NOMO-1 treated with DMSO at 0.1 percent for 48 hours (cell line): ENCODE results near the gene MTX2.

Experiments
- DNase-seq: peaks from one replicate; lab custom pipeline; 2025; ENCODE audit not compliant: unreplicated experiment; lab: John Stamatoyannopoulos, UW

MTX2 gene

DNA sequence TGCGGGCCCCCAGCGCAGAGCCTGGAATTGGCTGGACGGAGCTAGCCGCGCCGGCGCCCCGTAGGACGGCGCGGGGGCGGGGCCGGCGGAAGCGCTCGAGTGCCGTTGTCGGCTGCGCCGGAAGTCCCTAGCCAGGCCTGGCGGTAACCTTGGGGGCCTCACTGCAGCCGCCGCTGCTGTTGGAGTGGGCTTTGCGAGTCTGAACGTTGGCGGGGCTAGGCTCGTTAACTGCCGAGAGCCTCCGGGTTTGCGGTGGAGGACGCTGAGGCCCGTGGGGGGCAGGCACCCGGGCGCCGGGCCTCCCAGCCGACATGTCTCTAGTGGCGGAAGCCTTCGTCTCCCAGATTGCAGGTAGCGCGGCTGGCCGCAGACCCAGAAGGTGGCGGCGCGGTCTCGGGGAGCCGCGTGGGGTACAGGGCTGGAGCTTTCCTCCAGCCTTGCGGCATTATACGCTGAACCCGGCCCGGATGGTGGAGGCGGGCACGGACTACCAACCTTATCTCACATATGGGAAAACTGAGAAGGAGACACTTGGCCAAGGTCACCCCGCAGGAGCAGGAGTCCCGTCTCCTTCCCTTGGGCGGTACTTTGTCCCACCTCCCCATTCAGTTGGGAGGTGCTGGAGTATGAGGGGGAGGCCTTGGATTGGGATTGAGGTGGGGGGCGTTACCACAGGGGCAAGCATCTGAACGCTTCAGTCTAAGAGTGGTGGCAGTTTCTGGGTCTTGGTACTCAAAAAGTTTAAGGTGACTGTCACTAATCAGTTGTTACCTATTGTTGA, at the start of gene MTX2:
MTX2 (plus strand) TSS at position 124 of the 781 bp plus-strand sequence; CDS start at position 312, 188 bp downstream.
- peak; percentile 71 for DNase-seq

DNA sequence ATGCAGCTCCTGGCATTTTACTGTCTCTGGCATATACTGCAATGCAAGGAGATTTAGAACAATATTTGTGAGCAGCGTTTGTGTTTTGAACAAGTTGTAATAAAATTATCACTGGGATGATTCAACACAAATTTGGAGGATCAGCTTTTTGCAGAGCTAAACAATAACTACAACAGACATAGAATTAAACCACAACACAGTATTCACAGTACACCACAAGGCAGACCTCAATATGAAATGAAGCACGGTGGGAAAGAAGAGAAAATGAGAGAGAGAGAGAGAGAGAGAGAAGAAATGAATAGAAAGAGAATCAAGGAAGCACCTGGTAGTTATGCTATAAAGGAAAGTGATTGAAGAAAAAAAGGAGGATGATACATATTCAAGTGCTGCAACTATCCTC, 41.4 kb upstream of the MTX2 start:
- DNase-seq, result no peak

DNA sequence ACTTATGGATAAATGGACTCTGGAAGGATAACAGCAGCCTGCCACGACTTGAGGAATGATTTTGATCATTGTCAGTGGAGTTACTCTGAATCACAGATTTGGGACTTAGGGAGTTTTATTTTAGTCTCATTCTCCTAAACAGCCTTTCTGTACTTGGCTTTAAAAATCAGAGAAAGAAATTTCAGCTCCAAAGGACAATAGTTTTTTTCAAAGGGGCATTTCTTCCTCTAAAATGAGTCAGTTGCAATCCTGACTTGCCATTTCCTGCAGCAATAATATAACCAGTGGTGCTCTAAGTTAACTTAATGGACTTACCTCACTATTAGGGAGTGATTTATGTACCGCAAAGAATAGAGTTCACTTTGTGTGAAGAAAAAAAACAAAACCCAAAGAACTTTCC, 35.1 kb upstream of the MTX2 start:
- DNase-seq, result no peak

DNA sequence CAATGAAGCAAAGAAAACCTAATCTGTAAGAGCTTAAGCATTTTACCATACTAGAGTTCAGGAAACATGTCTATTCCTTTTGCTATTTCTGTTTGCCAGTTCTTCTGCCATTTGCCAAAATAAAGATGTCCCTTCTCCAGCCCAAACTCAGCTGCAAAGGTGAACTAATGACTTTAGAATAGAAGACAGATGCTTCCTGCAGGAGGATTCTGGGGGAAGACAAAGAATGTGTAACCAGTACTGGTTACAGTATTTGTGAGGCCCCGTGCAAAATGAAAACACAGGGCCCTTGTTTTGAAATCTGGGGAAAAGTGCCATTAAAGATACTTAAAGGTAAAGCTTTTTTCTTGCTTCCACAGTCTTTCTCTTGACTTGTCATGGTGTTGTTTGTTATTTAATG, 34.3 kb upstream of the MTX2 start:
- DNase-seq, result no peak

DNA sequence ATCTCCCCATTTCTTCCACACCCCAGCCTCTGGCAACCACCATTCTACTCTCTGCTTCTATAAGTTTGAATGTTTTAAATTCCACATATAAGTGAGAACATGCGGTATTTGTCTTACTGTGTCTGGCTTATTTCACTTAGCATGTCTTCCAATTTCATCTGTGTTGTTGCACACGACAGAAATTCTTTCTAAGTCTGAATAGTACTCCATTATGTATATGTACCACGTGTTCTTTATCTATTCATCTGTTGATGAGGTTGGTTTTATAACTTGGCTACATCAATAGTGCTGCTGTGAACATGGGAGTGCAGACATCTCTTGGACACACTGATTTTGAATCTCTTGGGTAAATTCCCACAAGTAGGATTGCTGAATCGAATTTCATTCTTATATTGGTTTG, 31.8 kb upstream of the MTX2 start:
- DNase-seq, result no peak

DNA sequence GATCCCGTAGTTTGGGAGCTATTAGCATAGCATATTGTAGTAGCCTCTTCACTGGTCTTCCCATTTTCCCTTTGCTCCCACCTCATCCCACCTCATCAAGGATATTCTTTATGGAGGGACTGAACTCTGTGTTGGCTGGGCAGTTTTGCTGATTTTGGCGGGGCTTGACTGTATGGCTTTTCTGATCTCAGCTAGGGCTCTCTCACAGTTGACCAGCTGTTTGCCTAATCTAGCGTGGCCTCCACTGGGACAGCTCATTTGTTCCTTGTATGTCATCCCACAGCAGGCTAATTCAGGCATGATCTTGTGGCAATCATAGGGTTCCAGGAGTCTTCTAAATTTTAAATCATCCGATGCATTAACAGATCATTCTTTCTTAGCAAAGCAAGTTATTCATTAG, 30.2 kb upstream of the MTX2 start:
- DNase-seq, result no peak

DNA sequence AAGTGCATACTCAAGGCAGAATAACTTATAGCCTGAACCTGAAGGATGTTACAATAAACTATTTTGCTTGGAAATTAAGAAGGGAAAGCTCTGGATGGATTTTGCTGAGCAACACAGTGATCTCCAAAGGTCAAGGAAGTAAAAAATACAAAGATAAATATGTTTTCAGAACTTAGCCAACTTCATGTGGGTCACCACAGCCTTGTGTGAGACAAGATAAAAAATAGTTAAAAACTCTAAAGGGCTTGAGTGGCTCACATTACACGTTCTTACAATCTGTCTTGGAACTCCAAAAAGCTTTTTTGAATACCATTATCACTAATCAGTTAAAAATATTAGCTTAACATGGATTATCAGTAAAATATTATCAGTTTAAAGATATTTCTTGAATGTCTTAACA, 28.9 kb upstream of the MTX2 start:
- DNase-seq, result no peak

DNA sequence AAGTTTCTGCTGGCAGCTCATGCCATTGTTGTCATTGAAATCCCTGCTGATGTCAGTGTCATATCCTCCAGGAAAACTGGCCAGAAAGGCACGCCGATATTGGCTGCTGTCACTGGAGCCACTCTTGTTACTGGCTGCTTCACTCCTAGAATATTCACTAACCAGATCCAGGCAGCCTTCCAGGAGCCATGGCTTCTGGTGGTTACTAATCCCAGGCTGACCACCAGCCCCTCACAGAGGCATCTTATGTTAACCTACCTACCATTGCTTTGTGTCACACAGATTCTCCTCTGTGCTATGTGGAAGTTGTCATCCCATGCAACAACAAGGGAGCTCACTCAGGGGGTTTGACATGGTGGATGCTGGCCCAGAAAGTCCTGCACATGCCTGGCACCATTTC, 27.0 kb upstream of the MTX2 start:
- no peak for DNase-seq

DNA sequence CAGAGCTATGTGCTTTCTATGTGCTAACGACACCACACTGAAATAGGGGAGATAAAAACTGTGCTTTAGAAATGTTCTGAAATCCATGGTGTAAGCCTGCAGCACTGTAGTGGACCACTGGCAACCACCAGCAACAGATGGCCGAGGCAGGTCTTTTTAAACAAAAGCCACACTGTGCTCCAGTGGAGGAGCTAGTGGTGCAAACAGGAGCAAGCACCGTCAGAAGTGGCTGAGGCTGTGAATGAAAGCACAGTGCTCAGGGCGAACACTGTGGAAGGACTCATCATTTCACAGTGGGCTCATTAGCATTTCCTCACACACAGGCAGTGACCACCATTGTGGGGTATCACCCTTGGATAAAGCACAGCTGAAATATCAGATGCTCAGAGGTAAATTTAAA, 22.9 kb upstream of the MTX2 start:
- no peak for DNase-seq

DNA sequence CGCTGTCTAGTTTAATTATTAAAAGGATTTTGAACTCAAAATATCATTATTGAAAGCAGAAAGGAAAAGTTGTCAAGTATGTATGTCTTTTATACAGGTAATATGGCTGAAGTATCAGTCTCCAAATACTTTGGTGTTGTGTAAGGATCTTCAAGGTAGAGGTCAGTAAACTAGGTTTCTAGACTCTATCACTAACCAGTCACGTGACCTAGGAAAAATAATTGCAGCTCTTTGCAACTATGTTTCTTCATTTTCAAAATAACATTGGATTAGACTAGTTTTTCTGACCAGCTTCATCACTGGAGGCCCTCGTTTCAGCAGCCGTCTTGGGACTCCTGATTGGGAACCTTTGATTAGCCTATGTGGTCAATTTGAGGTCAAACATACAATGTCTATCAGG, 21.4 kb upstream of the MTX2 start:
- no peak for DNase-seq

DNA sequence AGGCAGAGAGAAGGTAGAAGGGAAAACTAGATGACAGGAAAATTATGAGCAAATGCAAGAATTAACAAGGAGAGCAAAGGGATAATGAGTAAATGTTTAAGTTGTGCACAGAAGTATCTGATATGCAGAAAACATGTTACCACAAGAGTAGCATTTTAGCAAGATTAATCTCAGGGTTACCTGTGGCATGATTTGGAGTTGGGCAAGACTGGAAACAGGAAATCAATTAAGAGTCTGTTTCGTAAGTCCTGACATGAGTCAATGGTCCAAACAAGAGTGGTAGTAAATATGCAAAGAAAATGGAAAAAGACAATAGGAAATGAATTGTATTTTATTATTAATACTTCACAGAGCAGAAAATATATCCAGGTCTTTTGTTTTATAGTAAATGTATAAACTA, 17.3 kb upstream of the MTX2 start:
- peak; percentile 40 for DNase-seq

DNA sequence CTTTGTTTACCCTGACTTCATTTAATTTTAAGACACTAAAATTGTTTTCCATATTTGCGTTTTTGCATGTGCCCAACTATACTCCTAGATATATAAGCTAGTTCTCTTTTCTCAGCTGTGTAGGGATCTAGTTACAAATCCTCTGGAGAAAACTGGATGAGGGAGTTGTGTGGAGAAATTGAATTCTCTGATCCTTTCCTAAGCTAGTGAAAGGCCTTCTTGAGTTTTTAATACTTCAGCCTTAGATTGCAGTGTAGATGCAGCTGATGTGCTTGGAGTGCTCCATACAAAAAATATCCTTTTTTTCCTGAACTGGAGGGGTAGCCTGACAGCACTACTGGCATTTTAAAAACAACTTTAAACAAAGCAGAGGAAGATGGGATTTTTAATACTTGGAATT, 8.6 kb upstream of the MTX2 start:
- DNase-seq, result no peak

DNA sequence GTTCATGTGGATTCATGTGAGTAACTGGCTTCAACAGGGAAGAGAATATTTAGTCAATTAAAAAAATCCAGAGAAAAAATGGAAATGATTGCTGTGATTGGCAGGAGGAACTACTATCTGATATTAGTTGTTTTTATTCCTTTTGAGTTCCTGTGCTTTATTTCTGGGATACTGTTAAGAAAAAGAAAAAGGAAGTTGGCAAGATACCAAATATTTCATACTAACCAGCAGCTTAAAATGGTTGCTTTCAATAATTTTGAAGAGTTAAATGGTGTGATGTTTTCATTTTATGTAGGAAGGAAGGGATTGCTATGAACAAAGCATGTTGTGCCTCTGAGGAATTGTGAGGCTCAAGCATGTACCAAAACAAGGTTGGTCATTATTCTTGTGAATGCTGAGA, 8.1 kb upstream of the MTX2 start:
- DNase-seq, result peak; percentile 0

DNA sequence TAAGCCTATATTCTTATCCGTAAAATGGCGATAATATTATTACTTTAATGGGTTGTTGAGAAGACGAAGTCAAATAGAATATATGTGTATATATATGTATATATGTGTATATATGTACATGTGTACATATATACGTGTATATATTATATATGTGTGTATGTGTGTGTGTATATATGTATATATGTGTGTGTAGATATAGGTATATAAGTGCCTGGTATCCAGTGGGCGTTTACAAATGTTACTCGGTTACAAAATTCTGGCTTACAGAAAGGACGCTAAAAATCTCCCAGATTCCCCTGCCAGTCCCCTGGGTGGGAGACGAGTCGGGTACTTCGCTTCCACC, 295 bp upstream of the MTX2 start:
- no peak for DNase-seq

DNA sequence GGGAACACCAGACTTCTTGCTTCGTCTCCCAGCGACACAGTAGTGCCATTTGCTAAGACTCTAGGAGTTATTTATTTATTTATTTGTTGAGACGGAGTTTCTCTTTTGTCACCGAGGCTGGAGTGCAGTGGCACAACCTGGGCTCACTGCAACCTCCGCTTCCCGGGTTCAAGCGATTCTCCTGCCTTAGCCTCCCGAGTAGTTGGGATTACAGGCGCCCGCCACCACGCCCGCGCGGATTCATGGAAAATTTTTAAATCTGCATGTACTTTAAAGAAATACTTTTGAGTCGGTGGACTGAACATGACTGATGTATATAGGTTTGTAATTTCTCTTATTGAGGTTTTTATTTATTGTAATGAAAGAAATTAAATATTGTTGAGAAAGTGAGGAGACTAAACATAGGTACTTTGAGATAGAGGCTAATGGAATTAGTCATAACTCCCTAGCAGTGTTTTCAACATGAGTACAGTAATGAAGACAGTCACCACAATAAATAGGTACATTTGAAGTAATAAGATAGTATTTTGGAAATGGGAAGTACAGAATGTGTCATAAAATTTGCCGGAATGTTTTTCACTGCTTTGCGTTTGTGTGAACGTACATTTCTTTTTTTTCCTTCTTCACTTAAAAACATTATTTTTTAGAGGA, 983 bp downstream of the MTX2 start:
- peak; percentile 5 for DNase-seq

DNA sequence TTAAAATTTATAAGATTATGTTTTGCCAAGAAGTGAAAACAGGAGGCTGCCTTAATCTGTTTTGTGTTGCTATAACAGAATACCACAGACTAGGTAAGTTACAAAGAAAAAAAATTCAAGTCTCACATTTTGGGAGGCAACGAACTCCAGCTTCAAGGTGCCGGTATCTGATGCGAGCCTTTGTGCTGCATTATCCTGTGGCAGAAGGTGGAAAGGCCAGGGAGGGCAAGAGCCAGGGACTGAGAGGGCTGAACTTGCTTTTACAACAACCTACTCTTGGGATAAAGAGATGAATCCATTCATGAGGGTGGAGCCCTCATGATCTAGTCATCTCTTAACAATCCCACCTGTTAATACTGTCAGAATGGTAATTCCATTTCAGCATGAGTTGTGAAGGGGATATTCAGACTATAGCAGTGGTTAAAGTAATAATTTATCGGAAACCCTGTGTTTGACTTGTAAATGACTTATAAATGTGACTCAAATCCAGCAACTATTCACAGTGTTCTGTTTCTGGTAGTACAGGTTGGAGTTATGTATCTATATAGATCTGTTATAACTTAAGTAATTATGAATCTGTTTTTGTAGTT, 3.7 kb downstream of the MTX2 start:
- DNase-seq, result no peak

DNA sequence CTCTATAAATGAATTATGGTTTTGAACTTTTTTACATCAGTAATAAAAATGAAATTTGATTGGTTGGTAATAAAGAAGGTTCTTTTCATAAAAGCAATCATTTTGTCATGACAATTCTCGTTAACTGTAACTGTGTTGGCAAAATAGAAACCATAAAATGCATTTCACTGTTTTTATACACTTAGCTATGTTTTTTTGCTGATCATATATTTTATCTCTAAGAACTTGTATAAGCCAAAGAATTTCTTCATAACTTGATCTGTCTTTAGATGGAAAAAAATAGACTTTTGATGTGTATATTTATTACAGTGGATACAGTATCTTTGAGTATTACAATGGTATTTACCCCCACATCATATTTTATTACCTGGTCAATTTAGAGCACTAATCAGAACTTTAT, 9.7 kb downstream of the MTX2 start:
- DNase-seq, result no peak

DNA sequence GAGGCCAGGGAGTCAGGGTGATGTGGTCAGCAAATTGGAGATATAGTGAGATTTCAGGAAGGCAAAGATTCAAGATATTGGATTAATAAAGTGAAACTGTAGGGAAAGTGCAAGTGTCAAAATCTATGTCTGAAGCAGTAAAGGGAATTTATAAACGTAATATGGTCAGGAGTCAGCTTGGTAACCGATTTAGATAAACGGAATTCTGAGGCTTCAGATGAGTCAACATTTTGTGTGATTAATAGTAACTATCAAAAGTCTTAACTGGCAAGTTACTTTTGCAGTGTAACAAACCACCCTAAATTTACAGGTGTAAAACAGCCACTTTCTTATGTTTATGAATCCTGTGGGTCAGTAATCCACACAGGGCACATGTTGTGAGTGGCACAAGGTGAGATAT, 10.9 kb downstream of the MTX2 start:
- DNase-seq, result no peak

DNA sequence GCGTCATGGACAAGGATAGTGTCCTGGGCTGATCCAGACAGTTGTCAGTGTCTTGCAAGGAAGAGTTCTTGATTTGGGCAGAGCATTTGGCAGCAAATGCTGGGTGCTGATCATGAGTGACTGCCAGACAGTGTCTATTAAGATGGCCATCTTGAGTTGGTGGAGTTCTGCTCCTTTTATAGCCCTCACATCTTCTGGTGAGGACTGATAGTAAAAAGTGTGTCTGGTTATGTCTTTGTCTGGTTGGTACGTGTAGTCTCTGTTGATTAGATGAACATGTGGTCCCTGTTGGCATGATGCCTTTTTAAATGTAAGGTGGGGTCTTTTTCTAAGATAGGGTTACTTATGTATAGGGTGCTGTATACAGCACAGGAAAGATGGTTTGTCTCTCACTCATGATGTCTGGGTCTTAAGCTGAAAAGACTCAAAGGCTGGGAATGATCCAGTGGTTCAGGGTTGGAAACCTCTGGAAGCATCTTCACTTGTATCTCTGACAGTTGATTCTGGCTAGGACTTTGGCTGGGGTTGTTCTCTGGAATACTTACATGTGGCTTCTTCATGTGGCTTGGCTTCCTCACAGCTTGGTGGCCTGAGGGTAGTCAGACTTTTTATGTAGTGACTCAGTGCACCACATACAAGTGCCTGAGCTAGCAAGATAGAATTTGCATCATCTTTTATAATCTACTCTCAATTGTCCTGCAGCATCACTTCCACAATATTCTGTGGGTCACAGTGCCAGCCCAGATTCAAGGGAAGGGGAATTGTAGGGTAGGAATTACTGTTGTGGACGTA, 11.8 kb downstream of the MTX2 start:
- no peak for DNase-seq

DNA sequence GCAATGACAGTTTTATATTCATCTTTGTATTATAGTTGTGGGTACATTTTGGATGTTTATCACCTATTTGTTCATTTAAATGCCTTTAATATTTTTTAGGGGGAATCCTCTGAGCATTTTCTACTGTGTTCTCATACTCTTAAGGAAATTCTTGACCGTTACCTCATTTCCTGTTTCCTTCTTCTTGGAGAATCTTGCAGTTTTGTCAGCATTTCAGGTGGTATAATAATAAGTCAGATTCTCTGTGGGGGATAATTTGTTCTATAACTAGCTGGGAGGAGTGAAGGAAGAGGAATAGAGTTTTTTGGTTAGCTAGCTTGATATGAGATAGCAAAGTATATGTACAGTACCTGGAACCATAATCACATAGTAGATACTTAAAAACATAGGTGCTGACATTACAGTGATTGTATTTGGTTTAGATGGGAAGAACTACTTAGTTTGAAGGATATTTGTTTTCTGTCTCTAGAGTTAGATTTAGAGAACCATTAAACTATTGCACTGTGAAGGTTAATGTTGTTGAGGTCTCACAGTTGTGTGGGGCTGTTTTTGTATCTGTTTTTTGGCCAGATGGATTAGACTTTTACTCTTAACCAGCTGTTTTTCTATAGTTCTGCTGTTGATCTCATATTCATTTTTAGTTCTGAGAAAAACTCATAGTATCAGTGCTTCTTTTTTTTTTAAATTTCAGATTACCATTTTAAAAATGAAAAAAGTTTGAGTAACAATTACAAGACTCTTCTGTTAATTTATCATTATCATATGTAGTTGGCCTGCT, 14.2 kb downstream of the MTX2 start:
- no peak for DNase-seq

DNA sequence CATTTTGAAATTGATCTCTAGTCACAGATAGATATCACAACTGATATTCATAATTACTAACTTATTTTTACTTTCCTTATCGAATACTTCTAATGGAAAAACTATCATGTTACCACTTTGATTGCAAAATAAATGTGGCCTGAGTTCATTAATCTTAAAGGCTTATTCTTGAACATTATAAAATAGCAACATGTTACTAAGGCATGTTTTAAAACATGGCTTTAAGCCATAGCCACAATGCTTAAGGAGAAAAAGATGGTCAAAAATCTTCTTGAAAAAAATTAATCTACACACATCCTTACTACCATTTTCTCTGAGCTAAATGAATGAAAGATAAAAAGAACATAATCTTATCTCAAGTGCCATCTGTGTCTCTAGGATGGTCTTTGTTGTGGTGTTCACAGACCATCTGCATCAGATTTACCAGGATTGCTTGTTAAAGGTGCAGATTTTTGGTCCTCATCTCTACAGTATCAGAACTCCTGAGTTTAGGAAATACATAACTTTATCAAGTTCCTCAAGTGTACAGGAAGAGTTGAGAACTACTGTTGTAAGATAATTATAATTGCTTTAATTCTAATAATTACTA, 15.3 kb downstream of the MTX2 start:
- no peak for DNase-seq
